ENCODE data around the gene SMC1A.
"Not testable (repeated sequence)": the region's sequence is repeated elsewhere in the genome, so short reads cannot be mapped to it uniquely, and the experiment has no call there.

The SMC1A gene

DNA sequence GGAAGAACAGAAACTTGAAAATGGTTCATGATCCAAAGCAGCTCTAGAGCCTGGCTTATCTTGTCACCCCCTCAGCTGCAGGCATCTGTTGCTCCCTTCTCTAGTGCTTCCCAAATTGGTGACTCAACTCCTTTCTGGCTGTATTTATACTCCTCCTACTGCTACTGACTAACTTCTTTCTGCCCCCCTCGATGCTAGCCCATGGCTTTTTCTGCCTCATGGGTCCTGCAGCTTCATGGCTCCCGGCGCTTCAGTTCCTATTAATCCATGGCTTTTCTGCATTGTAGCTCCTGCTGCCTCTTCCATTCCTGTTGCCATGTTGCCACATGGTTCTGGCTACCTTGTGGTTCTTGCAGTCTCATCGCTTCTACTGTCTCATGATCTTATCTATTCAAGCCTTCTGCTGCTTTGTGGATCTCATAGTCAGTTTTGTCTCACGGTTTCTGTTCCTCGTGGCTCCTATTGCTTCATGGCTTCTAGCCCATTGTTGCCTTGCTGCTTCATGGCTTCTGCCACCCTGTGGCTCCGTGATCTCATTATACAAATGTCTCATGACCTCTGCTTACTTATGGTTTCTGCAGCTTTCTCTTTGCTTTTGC is 48.1 kb downstream of the SMC1A start:
- peak; percentile 41 for ATAC-seq

DNA sequence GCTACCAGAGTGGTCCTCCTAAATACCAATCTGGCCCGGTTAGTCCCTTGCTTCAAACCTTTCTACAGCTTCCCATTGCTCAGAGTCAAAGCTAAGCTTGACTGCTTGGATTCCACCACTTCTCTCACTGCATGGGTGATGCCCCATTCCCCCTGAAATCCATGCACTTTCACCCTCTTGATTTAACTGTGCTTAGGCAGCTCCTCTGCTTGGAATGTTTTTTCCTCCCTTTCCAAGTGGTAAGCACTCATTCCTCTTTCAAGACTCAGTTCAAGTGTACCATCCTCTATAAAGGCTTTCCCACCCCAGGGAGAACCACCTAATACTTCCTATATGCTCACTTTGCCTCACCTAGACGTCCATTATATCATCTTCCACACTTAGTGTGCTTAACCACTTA is 49.1 kb downstream of the SMC1A start:
- TF ChIP-seq, protein P1, sequence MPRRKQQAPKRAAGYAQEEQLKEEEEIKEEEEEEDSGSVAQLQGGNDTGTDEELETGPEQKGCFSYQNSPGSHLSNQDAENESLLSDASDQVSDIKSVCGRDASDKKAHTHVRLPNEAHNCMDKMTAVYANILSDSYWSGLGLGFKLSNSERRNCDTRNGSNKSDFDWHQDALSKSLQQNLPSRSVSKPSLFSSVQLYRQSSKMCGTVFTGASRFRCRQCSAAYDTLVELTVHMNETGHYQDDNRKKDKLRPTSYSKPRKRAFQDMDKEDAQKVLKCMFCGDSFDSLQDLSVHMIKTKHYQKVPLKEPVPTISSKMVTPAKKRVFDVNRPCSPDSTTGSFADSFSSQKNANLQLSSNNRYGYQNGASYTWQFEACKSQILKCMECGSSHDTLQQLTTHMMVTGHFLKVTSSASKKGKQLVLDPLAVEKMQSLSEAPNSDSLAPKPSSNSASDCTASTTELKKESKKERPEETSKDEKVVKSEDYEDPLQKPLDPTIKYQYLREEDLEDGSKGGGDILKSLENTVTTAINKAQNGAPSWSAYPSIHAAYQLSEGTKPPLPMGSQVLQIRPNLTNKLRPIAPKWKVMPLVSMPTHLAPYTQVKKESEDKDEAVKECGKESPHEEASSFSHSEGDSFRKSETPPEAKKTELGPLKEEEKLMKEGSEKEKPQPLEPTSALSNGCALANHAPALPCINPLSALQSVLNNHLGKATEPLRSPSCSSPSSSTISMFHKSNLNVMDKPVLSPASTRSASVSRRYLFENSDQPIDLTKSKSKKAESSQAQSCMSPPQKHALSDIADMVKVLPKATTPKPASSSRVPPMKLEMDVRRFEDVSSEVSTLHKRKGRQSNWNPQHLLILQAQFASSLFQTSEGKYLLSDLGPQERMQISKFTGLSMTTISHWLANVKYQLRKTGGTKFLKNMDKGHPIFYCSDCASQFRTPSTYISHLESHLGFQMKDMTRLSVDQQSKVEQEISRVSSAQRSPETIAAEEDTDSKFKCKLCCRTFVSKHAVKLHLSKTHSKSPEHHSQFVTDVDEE (CRISPR knock-in tag; IDR thresholded peaks at IDR 0.05): no peak
- TF ChIP-seq SNAI2 (CRISPR knock-in tag; IDR thresholded peaks at IDR 0.05) (no peak), ZFP3 (CRISPR knock-in tag; IDR thresholded peaks at IDR 0.05) (no peak), ESRRG (CRISPR knock-in tag; IDR thresholded peaks at IDR 0.05) (no peak), OSR1 (CRISPR knock-in tag; IDR thresholded peaks at IDR 0.05) (no peak), PPARA (CRISPR knock-in tag; IDR thresholded peaks at IDR 0.05; ENCODE audit: borderline replicate concordance) (no peak), GLIS3 (CRISPR knock-in tag; IDR thresholded peaks at IDR 0.05) (no peak), ZFP30 (CRISPR knock-in tag; IDR thresholded peaks at IDR 0.05) (no peak), ARNTL (CRISPR knock-in tag; IDR thresholded peaks at IDR 0.05; ENCODE audit: borderline replicate concordance, low read depth) (no peak), CSDC2 (CRISPR knock-in tag; IDR thresholded peaks at IDR 0.05) (no peak), ISL1 (CRISPR knock-in tag; IDR thresholded peaks at IDR 0.05) (no peak)
- ATAC-seq: no peak

More for the DNA sequence above, 48.1 kb downstream of the SMC1A start:
- TF ChIP-seq PPARA (CRISPR knock-in tag; IDR thresholded peaks at IDR 0.05; ENCODE audit: borderline replicate concordance): no peak
- no peak for TF ChIP-seq ISL1 (CRISPR knock-in tag; IDR thresholded peaks at IDR 0.05)
- no peak for TF ChIP-seq RARB (CRISPR knock-in tag; IDR thresholded peaks at IDR 0.05)
- TF ChIP-seq ZNF8 (CRISPR knock-in tag; IDR thresholded peaks at IDR 0.05): no peak
- no peak for TF ChIP-seq OSR1 (CRISPR knock-in tag; IDR thresholded peaks at IDR 0.05)
- TF ChIP-seq TOX (CRISPR knock-in tag; IDR thresholded peaks at IDR 0.05; ENCODE audit: borderline replicate concordance): no peak
- TF ChIP-seq, protein P2, sequence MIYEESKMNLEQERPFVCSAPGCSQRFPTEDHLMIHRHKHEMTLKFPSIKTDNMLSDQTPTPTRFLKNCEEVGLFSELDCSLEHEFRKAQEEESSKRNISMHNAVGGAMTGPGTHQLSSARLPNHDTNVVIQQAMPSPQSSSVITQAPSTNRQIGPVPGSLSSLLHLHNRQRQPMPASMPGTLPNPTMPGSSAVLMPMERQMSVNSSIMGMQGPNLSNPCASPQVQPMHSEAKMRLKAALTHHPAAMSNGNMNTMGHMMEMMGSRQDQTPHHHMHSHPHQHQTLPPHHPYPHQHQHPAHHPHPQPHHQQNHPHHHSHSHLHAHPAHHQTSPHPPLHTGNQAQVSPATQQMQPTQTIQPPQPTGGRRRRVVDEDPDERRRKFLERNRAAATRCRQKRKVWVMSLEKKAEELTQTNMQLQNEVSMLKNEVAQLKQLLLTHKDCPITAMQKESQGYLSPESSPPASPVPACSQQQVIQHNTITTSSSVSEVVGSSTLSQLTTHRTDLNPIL (CRISPR knock-in tag; IDR thresholded peaks at IDR 0.05; ENCODE audit: low read depth): no peak
- TF ChIP-seq ESRRG (CRISPR knock-in tag; IDR thresholded peaks at IDR 0.05): no peak
- TF ChIP-seq ZC3H10 (CRISPR knock-in tag; IDR thresholded peaks at IDR 0.05): no peak
- TF ChIP-seq, protein P3, sequence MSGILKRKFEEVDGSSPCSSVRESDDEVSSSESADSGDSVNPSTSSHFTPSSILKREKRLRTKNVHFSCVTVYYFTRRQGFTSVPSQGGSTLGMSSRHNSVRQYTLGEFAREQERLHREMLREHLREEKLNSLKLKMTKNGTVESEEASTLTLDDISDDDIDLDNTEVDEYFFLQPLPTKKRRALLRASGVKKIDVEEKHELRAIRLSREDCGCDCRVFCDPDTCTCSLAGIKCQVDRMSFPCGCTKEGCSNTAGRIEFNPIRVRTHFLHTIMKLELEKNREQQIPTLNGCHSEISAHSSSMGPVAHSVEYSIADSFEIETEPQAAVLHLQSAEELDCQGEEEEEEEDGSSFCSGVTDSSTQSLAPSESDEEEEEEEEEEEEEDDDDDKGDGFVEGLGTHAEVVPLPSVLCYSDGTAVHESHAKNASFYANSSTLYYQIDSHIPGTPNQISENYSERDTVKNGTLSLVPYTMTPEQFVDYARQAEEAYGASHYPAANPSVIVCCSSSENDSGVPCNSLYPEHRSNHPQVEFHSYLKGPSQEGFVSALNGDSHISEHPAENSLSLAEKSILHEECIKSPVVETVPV (CRISPR knock-in tag; IDR thresholded peaks at IDR 0.05): no peak
- no peak for TF ChIP-seq ZFP3 (CRISPR knock-in tag; IDR thresholded peaks at IDR 0.05)
- no peak for TF ChIP-seq ZFP30 (CRISPR knock-in tag; IDR thresholded peaks at IDR 0.05)
- TF ChIP-seq, protein P4, sequence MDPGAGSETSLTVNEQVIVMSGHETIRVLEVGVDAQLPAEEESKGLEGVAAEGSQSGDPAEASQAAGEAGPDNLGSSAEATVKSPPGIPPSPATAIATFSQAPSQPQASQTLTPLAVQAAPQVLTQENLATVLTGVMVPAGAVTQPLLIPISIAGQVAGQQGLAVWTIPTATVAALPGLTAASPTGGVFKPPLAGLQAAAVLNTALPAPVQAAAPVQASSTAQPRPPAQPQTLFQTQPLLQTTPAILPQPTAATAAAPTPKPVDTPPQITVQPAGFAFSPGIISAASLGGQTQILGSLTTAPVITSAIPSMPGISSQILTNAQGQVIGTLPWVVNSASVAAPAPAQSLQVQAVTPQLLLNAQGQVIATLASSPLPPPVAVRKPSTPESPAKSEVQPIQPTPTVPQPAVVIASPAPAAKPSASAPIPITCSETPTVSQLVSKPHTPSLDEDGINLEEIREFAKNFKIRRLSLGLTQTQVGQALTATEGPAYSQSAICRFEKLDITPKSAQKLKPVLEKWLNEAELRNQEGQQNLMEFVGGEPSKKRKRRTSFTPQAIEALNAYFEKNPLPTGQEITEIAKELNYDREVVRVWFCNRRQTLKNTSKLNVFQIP (CRISPR knock-in tag; IDR thresholded peaks at IDR 0.05; ENCODE audit: borderline replicate concordance, low read depth): no peak
- no peak for TF ChIP-seq TCF4 (CRISPR knock-in tag; IDR thresholded peaks at IDR 0.05; ENCODE audit: borderline replicate concordance)
- TF ChIP-seq, protein P5, sequence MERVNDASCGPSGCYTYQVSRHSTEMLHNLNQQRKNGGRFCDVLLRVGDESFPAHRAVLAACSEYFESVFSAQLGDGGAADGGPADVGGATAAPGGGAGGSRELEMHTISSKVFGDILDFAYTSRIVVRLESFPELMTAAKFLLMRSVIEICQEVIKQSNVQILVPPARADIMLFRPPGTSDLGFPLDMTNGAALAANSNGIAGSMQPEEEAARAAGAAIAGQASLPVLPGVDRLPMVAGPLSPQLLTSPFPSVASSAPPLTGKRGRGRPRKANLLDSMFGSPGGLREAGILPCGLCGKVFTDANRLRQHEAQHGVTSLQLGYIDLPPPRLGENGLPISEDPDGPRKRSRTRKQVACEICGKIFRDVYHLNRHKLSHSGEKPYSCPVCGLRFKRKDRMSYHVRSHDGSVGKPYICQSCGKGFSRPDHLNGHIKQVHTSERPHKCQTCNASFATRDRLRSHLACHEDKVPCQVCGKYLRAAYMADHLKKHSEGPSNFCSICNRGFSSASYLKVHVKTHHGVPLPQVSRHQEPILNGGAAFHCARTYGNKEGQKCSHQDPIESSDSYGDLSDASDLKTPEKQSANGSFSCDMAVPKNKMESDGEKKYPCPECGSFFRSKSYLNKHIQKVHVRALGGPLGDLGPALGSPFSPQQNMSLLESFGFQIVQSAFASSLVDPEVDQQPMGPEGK (CRISPR knock-in tag; IDR thresholded peaks at IDR 0.05; ENCODE audit: borderline replicate concordance): no peak
- no peak for TF ChIP-seq ZNF565 (CRISPR knock-in tag; conservative IDR thresholded peaks at IDR 0.05; ENCODE audit: low read depth)
- TF ChIP-seq ARNTL (CRISPR knock-in tag; IDR thresholded peaks at IDR 0.05; ENCODE audit: borderline replicate concordance, low read depth): no peak
- no peak for TF ChIP-seq SNAI2 (CRISPR knock-in tag; IDR thresholded peaks at IDR 0.05)

DNA sequence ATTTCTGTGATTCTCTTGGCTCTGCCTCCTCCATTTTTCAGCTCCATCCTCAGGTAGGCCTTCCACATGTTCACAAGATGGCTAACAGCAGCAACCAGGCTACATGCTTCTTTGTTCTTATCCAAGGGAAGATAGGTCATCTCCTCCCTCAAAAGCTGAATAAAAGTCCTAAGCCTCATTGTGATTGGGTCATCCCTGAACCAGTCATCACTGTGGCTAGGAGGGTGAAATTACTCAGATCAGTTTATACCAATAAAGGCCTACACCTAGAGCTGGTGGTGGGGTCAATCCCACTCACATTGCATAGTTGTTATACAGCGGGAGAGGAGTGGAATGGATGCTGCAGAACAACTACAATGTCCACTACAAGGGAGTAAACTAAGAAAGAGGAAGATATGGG is 56.0 kb downstream of the SMC1A start:
- not testable (repeated sequence) for ATAC-seq

All from SK-N-SH treated with all-trans-retinoic acid at 6 μM for 48 hours (cell line).